Endothelial cell of umbilical vein (primary cell): Measurements from ENCODE around the gene PBX3. TPM values are rescaled to one million over a fixed set of nuclear protein-coding genes. Genes with fewer than 3 reads are reported as not detected.

ENCODE experiments used
- BruUV-seq: library from RNA; stranded (reverse); fragments of 400-500 nt; replicated peaks from 2 replicates; lab custom pipeline; 2021; lab: Mats Ljungman, UMichigan
- CTCF ChIA-PET: fragments of 300-600, 350-600 bp; sonication (Branson Sonifier 250); formaldehyde crosslinking; loops from one replicate; lab custom pipeline; 2021; ENCODE audit warnings: antibody characterized with exemption, inconsistent platforms; lab: Charles Lee
- POLR2A ChIA-PET: fragments of 300-600, 350-600 bp; sonication (Branson Sonifier 250); formaldehyde crosslinking; loops from one replicate; lab custom pipeline; 2021; ENCODE audit warnings: antibody characterized with exemption, inconsistent platforms; lab: Charles Lee
- DNase-seq: peaks from one replicate; pipeline ENCODE4 v3.0.0-alpha.2; 2011; ENCODE audit warnings: low read depth, low spot score
- FAIRE-seq: peaks from 2 replicates; lab custom pipeline; 2011; peaks lifted over from hg19 to GRCh38; lab: Jason Lieb, UNC
- H2AFZ ChIP-seq: 2 replicates; pipeline ENCODE4 v1.6.0; 2012; ENCODE audit warnings: low read depth, low read length, control low read depth, inconsistent platforms
- H3K27ac ChIP-seq: 2 replicates; pipeline ENCODE4 v1.5.1; 2011; ENCODE audit warnings: low read depth, mild to moderate bottlenecking, control low read depth, low read length, moderate library complexity; ENCODE audit not compliant: insufficient read depth
- H3K27me3 ChIP-seq, 2 experiments: 2 replicates each; pipeline versions ENCODE4 v1.6.0 to v1.6.1; 2011; ENCODE audit warnings: low read length in 2 of 2, mixed read lengths in 1 of 2; ENCODE audit not compliant: control insufficient read depth in 2 of 2, insufficient read depth in 2 of 2
- H3K36me3 ChIP-seq, 2 experiments: 2 replicates in 1 of 2; 3 replicates in 1 of 2; pipeline ENCODE4 v1.5.1; 2011; ENCODE audit warnings: low read length in 2 of 2, mild to moderate bottlenecking in 1 of 2, moderate library complexity in 1 of 2; ENCODE audit not compliant: control insufficient read depth in 2 of 2, insufficient read depth in 2 of 2; ENCODE audit errors: extremely low read depth in 1 of 2
- H3K4me1 ChIP-seq: 3 replicates; pipeline ENCODE4 v1.5.1; 2011; ENCODE audit warnings: mild to moderate bottlenecking, low read length; ENCODE audit not compliant: control insufficient read depth, insufficient read depth; ENCODE audit errors: extremely low read depth
- H3K4me2 ChIP-seq: 2 replicates; pipeline ENCODE4 v1.6.1; 2011; ENCODE audit warnings: low read length, control low read depth, mixed read lengths; ENCODE audit not compliant: insufficient read depth
- H3K4me3 ChIP-seq, 3 experiments: fragments of 200-600 bp in 1 of 3; sonication (generic), shearing (Covaris generic) in 1 of 3; replicated peaks in 1 of 3; 2 replicates each; pipeline ENCODE4 v1.5.1; 2011 to 2016; ENCODE audit warnings: control low read depth in 3 of 3, low read length in 3 of 3, mild to moderate bottlenecking in 2 of 3, inconsistent platforms in 1 of 3, low read depth in 1 of 3, moderate library complexity in 1 of 3; ENCODE audit not compliant: insufficient read depth in 1 of 3
- H3K79me2 ChIP-seq: 2 replicates; pipeline ENCODE4 v1.6.0; 2012; ENCODE audit warnings: low read length, inconsistent platforms; ENCODE audit not compliant: control insufficient read depth, insufficient read depth
- H3K9ac ChIP-seq: replicated peaks from 2 replicates; pipeline ENCODE3; 2011; ENCODE audit warnings: low read length, control low read depth; ENCODE audit not compliant: insufficient read depth; ENCODE audit errors: extremely low read depth
- H3K9me1 ChIP-seq: replicated peaks from 3 replicates; pipeline ENCODE4 v1.6.0; 2011; ENCODE audit warnings: mild to moderate bottlenecking, low read length; ENCODE audit not compliant: control insufficient read depth, insufficient read depth; ENCODE audit errors: extremely low read depth
- H3K9me3 ChIP-seq: replicated peaks from 2 replicates; pipeline ENCODE4 v1.5.1; 2012; ENCODE audit warnings: low read length, inconsistent platforms; ENCODE audit not compliant: control insufficient read depth, insufficient read depth
- H4K20me1 ChIP-seq: replicated peaks from 2 replicates; pipeline ENCODE3; 2011; ENCODE audit warnings: mild to moderate bottlenecking, low read length; ENCODE audit not compliant: control insufficient read depth, insufficient read depth; ENCODE audit errors: extremely low read depth
- EZH2 ChIP-seq: IDR thresholded peaks from 2 replicates; pipeline ENCODE4 v1.6.1; 2012; ENCODE audit warnings: borderline replicate concordance, low read depth, mild to moderate bottlenecking, moderate library complexity, low read length, inconsistent platforms; ENCODE audit not compliant: severe bottlenecking
- FOS ChIP-seq: IDR thresholded peaks from 2 replicates; pipeline ENCODE4 v1.6.1; 2011; ENCODE audit warnings: mild to moderate bottlenecking, low read length, moderate library complexity, borderline replicate concordance; ENCODE audit not compliant: insufficient read depth
- GATA2 ChIP-seq: IDR thresholded peaks from 2 replicates; pipeline ENCODE4 v1.7.0; 2011; ENCODE audit warnings: low read depth, mild to moderate bottlenecking, moderate library complexity, mixed read lengths, low read length; ENCODE audit not compliant: insufficient read length, insufficient read depth
- JUN ChIP-seq: IDR thresholded peaks from 2 replicates; pipeline ENCODE4 v1.6.1; 2011; ENCODE audit warnings: borderline replicate concordance, low read depth; ENCODE audit not compliant: insufficient read length, insufficient read depth
- MAX ChIP-seq: IDR thresholded peaks from 2 replicates; pipeline ENCODE4 v1.6.1; 2011; ENCODE audit not compliant: insufficient read depth, insufficient read length
- MYC ChIP-seq: IDR thresholded peaks from one replicate; pipeline ENCODE4 v1.6.1; 2011; ENCODE audit warnings: mild to moderate bottlenecking, low read depth, low read length
- POLR2A ChIP-seq: IDR thresholded peaks from 2 replicates; pipeline ENCODE4 v1.6.1; 2012; ENCODE audit warnings: low read depth, mild to moderate bottlenecking, control low read depth, low read length
- POLR2AphosphoS5 ChIP-seq: IDR thresholded peaks from 2 replicates; pipeline ENCODE4 v1.6.1; 2012; ENCODE audit warnings: low read depth, mild to moderate bottlenecking, control low read depth, low read length, moderate library complexity; ENCODE audit not compliant: insufficient read depth
- dilution Hi-C: fragments of 300-500 bp; cut with MboI; formaldehyde crosslinking; loops from one replicate; pipeline ENCODE4 v1.15.0; 2019; ENCODE audit warnings: low sequenced_read_pairs; ENCODE audit not compliant: extremely low pct_ligation_motif_present
- intact Hi-C: fragments of 100-400 bp; cut with micrococcal nuclease; formaldehyde crosslinking; loops from one replicate; pipeline ENCODE4 v1.10.0; 2022
- polyA plus RNA-seq, 4 experiments: library from polyadenylated mRNA; depleted of rRNA in 3 of 4; stranded (reverse) in 3 of 4; unstranded in 1 of 4; fragments of >200 nt; gene quantifications; 2 replicates each; pipeline versions ENCODE4 v1.2.1 to v1.2.3, GENCODE V29; 2011 to 2012; ENCODE audit warnings: missing spikeins in 1 of 4
- total RNA-seq: library from RNA; stranded (reverse); gene quantifications from 2 replicates; pipeline ENCODE4 v1.2.3, GENCODE V29; 2021
- TF ChIP-seq, protein P1 (sequence below), 2 donors: IDR thresholded peaks; 1 replicate in 1 of 2; 2 replicates in 1 of 2; pipeline ENCODE4 v1.5.1; 2011; ENCODE audit warnings: low read length in 2 of 2, mild to moderate bottlenecking in 2 of 2, moderate library complexity in 2 of 2, control low read depth in 1 of 2, inconsistent platforms in 1 of 2, low read depth in 1 of 2; ENCODE audit not compliant: insufficient read depth in 1 of 2; ENCODE audit errors: extremely low read depth in 1 of 2

PBX3 gene
- total and polyA plus RNA-seq, 2 donors (not counting 3 experiments of a cell fraction or from before 2014, with no cell fraction given), result 18.8 to 42.0 TPM

- BruUV-seq, result no TSS peak
- no peaks in the 10 kb centered on the region for H3K79me2 ChIP-seq
- H4K20me1 ChIP-seq, result no peaks in the 10 kb centered on the region
- H3K9me1 ChIP-seq, result no peaks in the 10 kb centered on the region
- TF ChIP-seq MAX (no peak), MYC (no peak)
- TF ChIP-seq, protein P1, sequence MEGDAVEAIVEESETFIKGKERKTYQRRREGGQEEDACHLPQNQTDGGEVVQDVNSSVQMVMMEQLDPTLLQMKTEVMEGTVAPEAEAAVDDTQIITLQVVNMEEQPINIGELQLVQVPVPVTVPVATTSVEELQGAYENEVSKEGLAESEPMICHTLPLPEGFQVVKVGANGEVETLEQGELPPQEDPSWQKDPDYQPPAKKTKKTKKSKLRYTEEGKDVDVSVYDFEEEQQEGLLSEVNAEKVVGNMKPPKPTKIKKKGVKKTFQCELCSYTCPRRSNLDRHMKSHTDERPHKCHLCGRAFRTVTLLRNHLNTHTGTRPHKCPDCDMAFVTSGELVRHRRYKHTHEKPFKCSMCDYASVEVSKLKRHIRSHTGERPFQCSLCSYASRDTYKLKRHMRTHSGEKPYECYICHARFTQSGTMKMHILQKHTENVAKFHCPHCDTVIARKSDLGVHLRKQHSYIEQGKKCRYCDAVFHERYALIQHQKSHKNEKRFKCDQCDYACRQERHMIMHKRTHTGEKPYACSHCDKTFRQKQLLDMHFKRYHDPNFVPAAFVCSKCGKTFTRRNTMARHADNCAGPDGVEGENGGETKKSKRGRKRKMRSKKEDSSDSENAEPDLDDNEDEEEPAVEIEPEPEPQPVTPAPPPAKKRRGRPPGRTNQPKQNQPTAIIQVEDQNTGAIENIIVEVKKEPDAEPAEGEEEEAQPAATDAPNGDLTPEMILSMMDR (IDR thresholded peaks at IDR 0.05; ENCODE audit: extremely low read depth in 1 of 2, insufficient read depth in 1 of 2, low read depth in 1 of 2, low read length in 2 of 2), result no peak
- H3K4me1 ChIP-seq, result no peaks in the 10 kb centered on the region
- dilution Hi-C loops (no loop called here), intact Hi-C loops (no loop called here)
- H3K27ac ChIP-seq, result no peak overlapping the region
- no peak overlapping the region for H3K9ac ChIP-seq
- no peak overlapping the region for H3K4me3 ChIP-seq
- H3K36me3 ChIP-seq, result no peaks in the 10 kb centered on the region
- ChIA-PET CTCF (no interaction called here), POLR2A (no interaction called here)
- FAIRE-seq, result no peak
- no peak for DNase-seq
- no peak overlapping the region for H3K4me2 ChIP-seq
- no peak overlapping the region for H2AFZ ChIP-seq
- no peaks in the 10 kb centered on the region for H3K9me3 ChIP-seq
- peaks cover 0 to 3% of the 10 kb centered on the region in 2 experiments for H3K27me3 ChIP-seq
These were observed 237.3 kb downstream of the PBX3 start for GRCh38 chr9:125984461-125984860.

DNA sequence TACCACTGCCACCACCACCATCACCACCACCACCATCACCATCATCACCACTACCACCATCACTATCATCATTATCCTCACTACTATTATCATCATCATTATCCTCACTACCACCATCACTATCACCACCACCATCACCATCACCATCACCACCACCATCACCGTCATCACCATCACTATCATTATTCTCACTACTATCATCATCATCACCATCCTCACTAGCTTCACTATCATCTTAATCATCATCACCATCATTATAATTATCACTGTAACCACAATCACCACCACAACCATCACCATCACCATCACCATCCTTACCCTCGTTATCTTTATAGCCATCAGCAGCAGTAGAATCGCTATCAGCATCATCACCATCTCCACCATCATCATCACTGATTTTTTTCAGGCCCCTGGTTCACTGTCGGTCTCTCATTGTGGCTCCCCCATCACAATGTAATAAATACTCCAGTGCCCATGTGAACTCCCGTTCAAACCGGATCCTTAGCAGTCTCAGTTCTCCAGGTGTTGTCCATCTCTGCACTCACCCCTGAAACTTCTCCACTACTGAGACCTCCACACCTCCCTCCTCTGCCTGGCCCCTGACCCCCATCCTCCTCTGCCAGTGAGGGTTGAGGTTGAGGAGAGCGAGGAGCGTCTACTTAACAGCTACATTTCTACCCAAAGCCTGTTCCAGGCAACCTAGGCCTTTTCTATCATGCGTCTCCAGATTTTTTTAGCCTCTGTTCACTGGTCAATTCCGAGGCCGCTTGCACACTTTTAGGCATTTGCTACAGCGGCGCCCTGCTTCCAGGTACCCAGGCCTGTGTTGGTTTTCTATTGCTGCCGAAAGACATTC lies 238.2 kb downstream of the PBX3 start:
- FAIRE-seq, result no peak
- CTCF ChIA-PET, result no interaction called here
- Histone ChIP-seq H3K9me3 (no peaks in the 10 kb centered on the region), H3K27ac (no peak overlapping the region), H3K9ac (no peak overlapping the region), H3K36me3 (no peaks in the 10 kb centered on the region), H3K4me1 (no peaks in the 10 kb centered on the region), H3K4me3 (no peak overlapping the region), H3K4me2 (no peak overlapping the region), H4K20me1 (no peaks in the 10 kb centered on the region), H3K27me3 (peaks cover 0 to 3% of the 10 kb centered on the region in 2 experiments), H3K9me1 (no peaks in the 10 kb centered on the region), H3K79me2 (no peaks in the 10 kb centered on the region), H2AFZ (no peak overlapping the region)
- no peak for DNase-seq
- no peak for TF ChIP-seq POLR2AphosphoS5
- no peak for TF ChIP-seq EZH2
- TF ChIP-seq JUN, result no peak
- no peak for TF ChIP-seq MAX
- TF ChIP-seq MYC, result no peak
- TF ChIP-seq POLR2A, result no peak
- TF ChIP-seq, protein P1 (IDR thresholded peaks at IDR 0.05; ENCODE audit: extremely low read depth in 1 of 2, insufficient read depth in 1 of 2, low read depth in 1 of 2, low read length in 2 of 2), result no peak
- TF ChIP-seq GATA2, result no peak
- TF ChIP-seq FOS, result no peak
- intact Hi-C loops, result no loop called here
- POLR2A ChIA-PET, result no interaction called here
- dilution Hi-C loops, result no loop called here
- BruUV-seq, result no TSS peak
